MM.1S (cell line): ENCODE measurements around the gene KDM5C.

Experiments
- DNase-seq: peaks from one replicate; pipeline ENCODE4 v3.0.0-alpha.2; 2015
- H2AFZ ChIP-seq: fragments of 300-600 bp; sonication (generic); 2 replicates; pipeline ENCODE4 v1.6.0; 2016; ENCODE audit warnings: antibody characterized with exemption, low read length
- H3F3A ChIP-seq: fragments of 300-600 bp; sonication (generic); 2 replicates; pipeline ENCODE4 v1.6.1; 2016; ENCODE audit warnings: mild to moderate bottlenecking, antibody characterized with exemption, low read length, moderate library complexity, mixed read lengths; ENCODE audit not compliant: insufficient read depth
- H3K27ac ChIP-seq: fragments of 300-600 bp; sonication (generic); 2 replicates; pipeline ENCODE4 v1.5.1; 2016; ENCODE audit warnings: mild to moderate bottlenecking, low read length
- H3K27me3 ChIP-seq: fragments of 300-600 bp; sonication (generic); replicated peaks from 2 replicates; pipeline ENCODE4 v1.6.0; 2016; ENCODE audit warnings: low read length; ENCODE audit not compliant: insufficient read depth
- H3K36me3 ChIP-seq: fragments of 300-600 bp; sonication (generic); replicated peaks from 2 replicates; pipeline ENCODE4 v1.6.1; 2016; ENCODE audit warnings: mild to moderate bottlenecking, low read length, mixed read lengths; ENCODE audit not compliant: insufficient read depth
- H3K4me1 ChIP-seq: fragments of 300-600 bp; sonication (generic); 2 replicates; pipeline ENCODE4 v1.6.1; 2016; ENCODE audit warnings: low read length, mixed read lengths
- H3K4me2 ChIP-seq: fragments of 300-600 bp; sonication (generic); 2 replicates; pipeline ENCODE4 v1.6.0; 2016; ENCODE audit warnings: low read depth, low read length
- H3K4me3 ChIP-seq: fragments of 300-600 bp; sonication (generic); 2 replicates; pipeline ENCODE4 v1.5.1; 2016; ENCODE audit warnings: low read length, mixed read lengths
- H3K79me2 ChIP-seq: fragments of 300-600 bp; sonication (generic); 2 replicates; pipeline ENCODE4 v1.6.1; 2016; ENCODE audit warnings: mixed run types, low read length, mixed read lengths
- H3K9ac ChIP-seq: fragments of 300-600 bp; sonication (generic); 2 replicates; pipeline ENCODE4 v1.6.1; 2016; ENCODE audit warnings: low read length, mixed read lengths
- H3K9me2 ChIP-seq: fragments of 300-600 bp; sonication (generic); replicated peaks from 2 replicates; pipeline ENCODE4 v1.6.1; 2016; ENCODE audit warnings: mild to moderate bottlenecking, low read length, mixed read lengths; ENCODE audit not compliant: insufficient read depth
- H3K9me3 ChIP-seq: fragments of 300-600 bp; sonication (generic); replicated peaks from 2 replicates; pipeline ENCODE4 v1.6.1; 2016; ENCODE audit warnings: mild to moderate bottlenecking, low read length, mixed read lengths; ENCODE audit not compliant: insufficient read depth
- H4K20me1 ChIP-seq: fragments of 300-600 bp; sonication (generic); 2 replicates; pipeline ENCODE4 v1.6.1; 2016; ENCODE audit warnings: mild to moderate bottlenecking, low read length, moderate library complexity, mixed read lengths; ENCODE audit not compliant: insufficient read depth
- EZH2 ChIP-seq: fragments of 300-600 bp; sonication (generic); optimal IDR thresholded peaks from 2 replicates; pipeline ENCODE3; 2017; ENCODE audit warnings: low read depth, mild to moderate bottlenecking, antibody characterized with exemption, low read length, mixed read lengths
- EZH2phosphoT487 ChIP-seq: fragments of 300-600 bp; sonication (generic); IDR thresholded peaks from 2 replicates; pipeline ENCODE4 v1.6.1; 2018; ENCODE audit warnings: antibody characterized with exemption, low read length
- TF ChIP-seq, protein P1 (sequence below): fragments of 300-600 bp; sonication (generic); IDR thresholded peaks from 2 replicates; pipeline ENCODE4 v1.5.1; 2016; ENCODE audit warnings: antibody characterized with exemption, low read length, mixed read lengths

KDM5C gene

DNA sequence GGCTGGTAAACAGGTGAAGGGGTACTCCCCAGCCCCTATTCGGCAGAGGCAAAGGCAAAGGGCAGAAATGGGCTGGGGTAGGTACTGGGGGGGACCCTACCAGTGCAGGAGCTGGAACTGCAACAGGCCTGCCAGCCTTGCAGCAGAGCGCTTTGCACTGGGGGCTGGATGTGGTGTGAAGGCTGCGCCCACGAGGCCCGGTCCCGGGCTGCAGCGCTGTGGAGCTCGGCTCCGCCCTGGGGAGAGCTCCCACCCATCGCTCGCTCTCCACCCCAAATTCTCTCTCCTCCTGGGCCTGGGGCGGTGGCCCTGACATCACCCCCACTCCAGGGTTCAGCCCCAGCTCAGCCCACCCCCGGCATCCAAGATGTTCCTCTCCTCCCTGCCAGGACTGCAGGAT lies 32.2 kb upstream of the KDM5C start:
- H4K20me1 ChIP-seq, result no peaks in the 10 kb centered on the region
- TF ChIP-seq EZH2phosphoT487, result no peak
- TF ChIP-seq EZH2, result no peak
- TF ChIP-seq, protein P1, sequence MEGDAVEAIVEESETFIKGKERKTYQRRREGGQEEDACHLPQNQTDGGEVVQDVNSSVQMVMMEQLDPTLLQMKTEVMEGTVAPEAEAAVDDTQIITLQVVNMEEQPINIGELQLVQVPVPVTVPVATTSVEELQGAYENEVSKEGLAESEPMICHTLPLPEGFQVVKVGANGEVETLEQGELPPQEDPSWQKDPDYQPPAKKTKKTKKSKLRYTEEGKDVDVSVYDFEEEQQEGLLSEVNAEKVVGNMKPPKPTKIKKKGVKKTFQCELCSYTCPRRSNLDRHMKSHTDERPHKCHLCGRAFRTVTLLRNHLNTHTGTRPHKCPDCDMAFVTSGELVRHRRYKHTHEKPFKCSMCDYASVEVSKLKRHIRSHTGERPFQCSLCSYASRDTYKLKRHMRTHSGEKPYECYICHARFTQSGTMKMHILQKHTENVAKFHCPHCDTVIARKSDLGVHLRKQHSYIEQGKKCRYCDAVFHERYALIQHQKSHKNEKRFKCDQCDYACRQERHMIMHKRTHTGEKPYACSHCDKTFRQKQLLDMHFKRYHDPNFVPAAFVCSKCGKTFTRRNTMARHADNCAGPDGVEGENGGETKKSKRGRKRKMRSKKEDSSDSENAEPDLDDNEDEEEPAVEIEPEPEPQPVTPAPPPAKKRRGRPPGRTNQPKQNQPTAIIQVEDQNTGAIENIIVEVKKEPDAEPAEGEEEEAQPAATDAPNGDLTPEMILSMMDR, result no peak
- H3K4me2 ChIP-seq, result no peak overlapping the region
- no peaks in the 10 kb centered on the region for H3K79me2 ChIP-seq
- no peak overlapping the region for H3K27ac ChIP-seq
- H3F3A ChIP-seq, result no peaks in the 10 kb centered on the region
- no peak overlapping the region for H3K4me3 ChIP-seq
- H3K9me3 ChIP-seq, result no peaks in the 10 kb centered on the region
- H3K4me1 ChIP-seq, result no peaks in the 10 kb centered on the region
- H3K9me2 ChIP-seq, result no peaks in the 10 kb centered on the region
- no peaks in the 10 kb centered on the region for H3K36me3 ChIP-seq
- no peaks in the 10 kb centered on the region for H3K27me3 ChIP-seq
- no peak overlapping the region for H2AFZ ChIP-seq
- H3K9ac ChIP-seq, result no peak overlapping the region
- no peak for DNase-seq

DNA sequence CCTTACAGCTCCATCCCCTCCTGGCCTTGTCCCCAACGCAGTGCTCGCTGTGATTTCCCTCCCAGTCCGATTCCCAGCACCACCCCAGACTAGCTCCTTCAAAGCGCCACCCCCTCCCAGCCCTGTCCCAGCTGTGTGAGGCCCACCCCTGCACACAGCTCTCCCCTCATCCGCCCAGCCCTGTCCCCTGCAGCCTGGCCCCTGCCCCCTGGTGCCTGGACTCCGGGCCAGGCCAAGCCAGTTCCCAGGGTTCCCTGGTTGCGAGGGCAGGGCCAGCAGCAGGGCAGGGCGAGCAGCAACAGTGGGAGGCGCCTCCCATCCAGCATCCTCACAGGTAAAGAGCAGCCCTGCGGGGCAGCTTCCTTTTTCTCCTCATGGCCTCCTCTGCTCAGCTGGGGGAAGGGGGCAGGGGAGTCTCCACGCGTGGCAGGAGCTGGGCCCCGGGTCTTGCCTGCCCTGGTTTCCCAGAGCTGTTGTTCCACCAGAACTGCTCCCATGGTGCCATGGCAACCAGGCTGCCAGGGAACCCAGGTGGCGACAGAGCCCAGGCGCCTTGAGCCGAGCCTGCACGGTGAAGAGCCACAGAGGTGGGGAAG lies 31.5 kb upstream of the KDM5C start:
- DNase-seq, result no peak
- H3K9ac ChIP-seq, result no peak overlapping the region

DNA sequence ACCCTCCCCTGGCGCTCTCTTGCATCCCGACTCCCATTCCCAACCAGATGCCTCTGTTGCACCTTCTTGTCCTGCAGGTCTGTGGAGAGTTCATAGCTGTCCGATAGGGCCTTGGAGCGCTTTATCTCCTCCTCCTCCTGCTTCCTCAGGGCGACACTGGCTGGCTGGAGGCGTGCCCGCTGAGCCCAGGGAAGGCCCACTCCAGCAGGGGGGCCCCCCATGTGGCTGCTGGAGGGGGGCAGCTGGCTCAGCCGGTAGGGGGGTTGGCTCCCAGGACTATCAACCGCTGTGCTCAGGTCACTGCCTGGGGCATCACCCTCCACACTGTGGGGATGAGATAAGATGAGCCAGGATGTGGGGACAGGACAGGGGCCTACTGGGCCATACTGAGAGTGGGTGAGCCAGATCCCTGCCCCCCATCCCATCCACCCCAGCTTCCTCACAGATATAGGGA lies 30.8 kb upstream of the KDM5C start:
- no peak for DNase-seq
- TF ChIP-seq EZH2, result no peak
- no peak for TF ChIP-seq EZH2phosphoT487
- TF ChIP-seq, protein P1, result no peak
- Histone ChIP-seq H3K36me3 (no peaks in the 10 kb centered on the region), H2AFZ (no peak overlapping the region), H3K27me3 (no peaks in the 10 kb centered on the region), H4K20me1 (no peaks in the 10 kb centered on the region), H3K4me1 (no peaks in the 10 kb centered on the region), H3K27ac (no peak overlapping the region), H3K79me2 (no peaks in the 10 kb centered on the region), H3K9me2 (no peaks in the 10 kb centered on the region), H3K9ac (no peak overlapping the region), H3K4me2 (no peak overlapping the region), H3K9me3 (no peaks in the 10 kb centered on the region), H3F3A (no peaks in the 10 kb centered on the region), H3K4me3 (no peak overlapping the region)

More for the DNA sequence above, 31.5 kb upstream of the KDM5C start:
- H3K27me3 ChIP-seq, result no peaks in the 10 kb centered on the region
- H3K9me3 ChIP-seq, result no peaks in the 10 kb centered on the region
- no peak overlapping the region for H3K27ac ChIP-seq
- no peak overlapping the region for H3K4me3 ChIP-seq
- H3K79me2 ChIP-seq, result no peaks in the 10 kb centered on the region
- no peaks in the 10 kb centered on the region for H3K36me3 ChIP-seq
- no peaks in the 10 kb centered on the region for H3F3A ChIP-seq
- H3K4me2 ChIP-seq, result no peak overlapping the region
- no peak overlapping the region for H2AFZ ChIP-seq
- TF ChIP-seq EZH2phosphoT487 (no peak), EZH2 (no peak)
- TF ChIP-seq, protein P1, result no peak
- H3K9me2 ChIP-seq, result no peaks in the 10 kb centered on the region
- no peaks in the 10 kb centered on the region for H4K20me1 ChIP-seq
- H3K4me1 ChIP-seq, result no peaks in the 10 kb centered on the region
